GM19438 (cell line): ENCODE data around the gene PARD3B.

Experiments
- ATAC-seq: cut with Tn5 transposase; IDR thresholded peaks from one replicate; pipeline ENCODE4 v1.9.1; 2021; ENCODE audit warnings: low read depth; ENCODE audit not compliant: unreplicated experiment

PARD3B gene

GRCh38 chr2:205366336-205367060 lies 821.2 kb downstream of the PARD3B start:
- no peak for ATAC-seq

GRCh38 chr2:205367331-205367935 lies 822.2 kb downstream of the PARD3B start:
- ATAC-seq, result no peak

- ATAC-seq, result no peak
These were observed 824.5 kb downstream of the PARD3B start for GRCh38 chr2:205369813-205370212.

- ATAC-seq, result no peak
These were observed 825.5 kb downstream of the PARD3B start for GRCh38 chr2:205370726-205371125.

GRCh38 chr2:205372141-205372540 lies 826.9 kb downstream of the PARD3B start:
- ATAC-seq, result no peak

GRCh38 chr2:205375461-205376448 lies 830.5 kb downstream of the PARD3B start:
- ATAC-seq, result no peak

GRCh38 chr2:205377324-205377723 lies 832.0 kb downstream of the PARD3B start:
- no peak for ATAC-seq

GRCh38 chr2:205383601-205384000 lies 838.3 kb downstream of the PARD3B start:
- ATAC-seq, result no peak

- no peak for ATAC-seq
These were observed 840.8 kb downstream of the PARD3B start for GRCh38 chr2:205386109-205386508.

- no peak for ATAC-seq
These were observed 842.2 kb downstream of the PARD3B start for GRCh38 chr2:205387350-205388055.

GRCh38 chr2:205390866-205391265 lies 845.6 kb downstream of the PARD3B start:
- ATAC-seq, result no peak

- no peak for ATAC-seq
These were observed 856.2 kb downstream of the PARD3B start for GRCh38 chr2:205401511-205401910.

GRCh38 chr2:205402011-205402410 lies 856.7 kb downstream of the PARD3B start:
- ATAC-seq, result no peak

- ATAC-seq, result no peak
These were observed 858.1 kb downstream of the PARD3B start for GRCh38 chr2:205403244-205403825.

GRCh38 chr2:205405194-205405593 lies 859.9 kb downstream of the PARD3B start:
- no peak for ATAC-seq

- no peak for ATAC-seq
These were observed 860.5 kb downstream of the PARD3B start for GRCh38 chr2:205405752-205406151.

GRCh38 chr2:205407984-205408383 lies 862.7 kb downstream of the PARD3B start:
- no peak for ATAC-seq

- no peak for ATAC-seq
These were observed 863.4 kb downstream of the PARD3B start for GRCh38 chr2:205408696-205409095.

GRCh38 chr2:205409411-205409810 lies 864.1 kb downstream of the PARD3B start:
- no peak for ATAC-seq

- no peak for ATAC-seq
These were observed 866.3 kb downstream of the PARD3B start for GRCh38 chr2:205411558-205411957.
